ENCODE results near the gene HTR1D. TPM values are rescaled to one million over a fixed set of nuclear protein-coding genes. Genes with fewer than 3 reads are reported as not detected.

Gene HTR1D
- total RNA-seq, 5 donors from 2014 or later (not counting 1 experiment from before 2014, with no cell fraction given) = not detected

GRCh38 chr1:23177031-23177430, 40.3 kb downstream of the HTR1D start:
- H3K27ac Mint-ChIP-seq = no peak overlapping the region
- no peaks in the 10 kb centered on the region for H3K36me3 Mint-ChIP-seq
- Histone ChIP-seq H3K36me3 (ENCODE audit: control insufficient read depth in 2 of 2, extremely low read depth in 1 of 2, insufficient read depth in 1 of 2, low read length in 1 of 2) (no peaks in the 10 kb centered on the region), H3K27me3 (replicated peaks in 1 of 2; ENCODE audit: control insufficient read depth in 2 of 2, extremely low read depth in 1 of 2, insufficient read depth in 2 of 2, low read length in 1 of 2) (peaks cover 0 to 11% of the 10 kb centered on the region in 2 experiments), H3K4me3 (ENCODE audit: control insufficient read depth in 1 of 2, extremely low read depth in 1 of 2, low read length in 1 of 2) (peak overlapping the region; percentile 49 to 58), H3K27ac (ENCODE audit: low read length) (no peak overlapping the region), H3K4me1 (ENCODE audit: control insufficient read depth in 1 of 2, extremely low read depth in 1 of 2, insufficient read depth in 2 of 2, low read length in 2 of 2) (peaks cover 2 to 11% of the 10 kb centered on the region in 2 experiments), H3K9me3 (no peaks in the 10 kb centered on the region)
- ChIA-PET CTCF (interaction anchor here in 1 of 2 donors (1.4 to 2.9 kb wide), 2 partner anchors 17 to 78 kb away, joined by 4 to 17 read pairs; no protein-coding TSS in a partner anchor), POLR2A (interaction anchor here in 1 of 2 donors (0.7 kb wide), 1 partner anchor 52 kb away, joined by 3 read pairs; no protein-coding TSS in a partner anchor)
- 41% methylated on average over 7 of the region's 10 CpGs for WGBS (ENCODE audit: insufficient coverage)
- no peak for ATAC-seq (replicated peaks in 1 of 4)
- H3K4me1 Mint-ChIP-seq = peaks cover 8 to 16% (median 13%) of the 10 kb centered on the region in 3 donors
- H3K27me3 Mint-ChIP-seq = peaks cover 3 to 9% of the 10 kb centered on the region in 2 donors
- peak overlapping the region; percentile 66 to 68 (median 68) for H3K4me3 Mint-ChIP-seq
- H3K9me3 Mint-ChIP-seq = no peaks in the 10 kb centered on the region
- DNase-seq = no peak

GRCh38 chr1:23174426-23175110, 42.7 kb downstream of the HTR1D start:
- Mint-ChIP-seq H3K9me3 (no peaks in the 10 kb centered on the region), H3K36me3 (no peaks in the 10 kb centered on the region), H3K4me1 (peaks cover 14 to 22% (median 18%) of the 10 kb centered on the region in 3 donors), H3K4me3 (no peak overlapping the region), H3K27me3 (peaks cover 3 to 8% of the 10 kb centered on the region in 2 donors), H3K27ac (no peak overlapping the region)
- no CpG with 5 or more reads among the region's 1 CpG for WGBS (ENCODE audit: insufficient coverage)
- no peak for ATAC-seq (replicated peaks in 1 of 4)
- Histone ChIP-seq H3K27me3 (replicated peaks in 1 of 2; ENCODE audit: control insufficient read depth in 2 of 2, extremely low read depth in 1 of 2, insufficient read depth in 2 of 2, low read length in 1 of 2) (peaks cover 0 to 11% of the 10 kb centered on the region in 2 experiments), H3K27ac (ENCODE audit: low read length) (no peak overlapping the region), H3K9me3 (no peaks in the 10 kb centered on the region), H3K4me1 (ENCODE audit: control insufficient read depth in 1 of 2, extremely low read depth in 1 of 2, insufficient read depth in 2 of 2, low read length in 2 of 2) (peaks cover 3 to 13% of the 10 kb centered on the region in 2 experiments), H3K36me3 (ENCODE audit: control insufficient read depth in 2 of 2, extremely low read depth in 1 of 2, insufficient read depth in 1 of 2, low read length in 1 of 2) (no peaks in the 10 kb centered on the region), H3K4me3 (ENCODE audit: control insufficient read depth in 1 of 2, extremely low read depth in 1 of 2, low read length in 1 of 2) (no peak overlapping the region)
- CTCF ChIA-PET = interaction anchor here (1.4 to 3.6 kb wide), 2 partner anchors 9 to 10 kb away, joined by 5 to 19 read pairs; no protein-coding TSS in a partner anchor
- no peak for DNase-seq
- POLR2A ChIA-PET = interaction anchor here (0.6 kb wide), 2 partner anchors 16 to 17 kb away, joined by 3 to 6 read pairs; no protein-coding TSS in a partner anchor

GRCh38 chr1:23171181-23171755, 46.0 kb downstream of the HTR1D start:
- H3K36me3 Mint-ChIP-seq = no peaks in the 10 kb centered on the region
- Histone ChIP-seq H3K36me3 (ENCODE audit: control insufficient read depth in 2 of 2, extremely low read depth in 1 of 2, insufficient read depth in 1 of 2, low read length in 1 of 2) (no peaks in the 10 kb centered on the region), H3K4me3 (ENCODE audit: control insufficient read depth in 1 of 2, extremely low read depth in 1 of 2, low read length in 1 of 2) (no peak overlapping the region), H3K4me1 (ENCODE audit: control insufficient read depth in 1 of 2, extremely low read depth in 1 of 2, insufficient read depth in 2 of 2, low read length in 2 of 2) (peaks cover 6 to 17% of the 10 kb centered on the region in 2 experiments), H3K27ac (ENCODE audit: low read length) (no peak overlapping the region), H3K9me3 (no peaks in the 10 kb centered on the region), H3K27me3 (replicated peaks in 1 of 2; ENCODE audit: control insufficient read depth in 2 of 2, extremely low read depth in 1 of 2, insufficient read depth in 2 of 2, low read length in 1 of 2) (peaks cover 0 to 7% of the 10 kb centered on the region in 2 experiments)
- H3K9me3 Mint-ChIP-seq = no peaks in the 10 kb centered on the region
- CTCF ChIA-PET = no interaction called here
- WGBS (ENCODE audit: insufficient coverage) = 80% methylated on average over 1 of the region's 4 CpGs
- H3K4me1 Mint-ChIP-seq = peaks cover 25 to 32% (median 30%) of the 10 kb centered on the region in 3 donors
- no peak overlapping the region for H3K4me3 Mint-ChIP-seq
- H3K27me3 Mint-ChIP-seq = no peaks in the 10 kb centered on the region
- H3K27ac Mint-ChIP-seq = no peak overlapping the region
- POLR2A ChIA-PET = no interaction called here
- DNase-seq (no peak), ATAC-seq (replicated peaks in 1 of 4) (no peak)

GRCh38 chr1:23169727-23170335, 47.5 kb downstream of the HTR1D start:
- H3K27ac ChIP-seq (ENCODE audit: low read length) = no peak overlapping the region
- no peaks in the 10 kb centered on the region for H3K36me3 Mint-ChIP-seq
- ATAC-seq (replicated peaks in 1 of 4) (no peak), DNase-seq (peak in 7 of 35 experiments; percentile 10 to 35 (median 18))
- peaks cover 35 to 46% (median 39%) of the 10 kb centered on the region in 3 donors for H3K4me1 Mint-ChIP-seq
- H3K4me3 ChIP-seq (ENCODE audit: control insufficient read depth in 1 of 2, extremely low read depth in 1 of 2, low read length in 1 of 2) = no peak overlapping the region
- H3K9me3 Mint-ChIP-seq = no peaks in the 10 kb centered on the region
- peak overlapping the region; percentile 1 to 55 for H3K27ac Mint-ChIP-seq
- peaks cover 0 to 7% of the 10 kb centered on the region in 2 experiments for H3K27me3 ChIP-seq (replicated peaks in 1 of 2; ENCODE audit: control insufficient read depth in 2 of 2, extremely low read depth in 1 of 2, insufficient read depth in 2 of 2, low read length in 1 of 2)
- H3K36me3 ChIP-seq (ENCODE audit: control insufficient read depth in 2 of 2, extremely low read depth in 1 of 2, insufficient read depth in 1 of 2, low read length in 1 of 2) = no peaks in the 10 kb centered on the region
- H3K4me3 Mint-ChIP-seq = peak overlapping the region; percentile 93 to 96 (median 94)
- peaks cover 6 to 20% of the 10 kb centered on the region in 2 experiments for H3K4me1 ChIP-seq (ENCODE audit: control insufficient read depth in 1 of 2, extremely low read depth in 1 of 2, insufficient read depth in 2 of 2, low read length in 2 of 2)
- CTCF ChIA-PET = interaction anchor here in 1 of 2 donors (0.6 to 1.6 kb wide), 7 partner anchors 10 to 1760 kb away, joined by 3 to 7 read pairs (median 3); partner anchors contain the start of gene RUNX3
- no peaks in the 10 kb centered on the region for H3K9me3 ChIP-seq
- POLR2A ChIA-PET = interaction anchor here in 1 of 2 donors (0.6 kb wide), 1 partner anchor 173 kb away, joined by 3 read pairs; no protein-coding TSS in a partner anchor
- 62% methylated on average over 4 of the region's 5 CpGs for WGBS (ENCODE audit: insufficient coverage)
- no peaks in the 10 kb centered on the region for H3K27me3 Mint-ChIP-seq

GRCh38 chr1:23169195-23169575, 48.1 kb downstream of the HTR1D start:
- no peak overlapping the region for H3K27ac ChIP-seq (ENCODE audit: low read length)
- H3K4me3 ChIP-seq (ENCODE audit: control insufficient read depth in 1 of 2, extremely low read depth in 1 of 2, low read length in 1 of 2) = peak overlapping the region; percentile 84 to 93
- Mint-ChIP-seq H3K4me1 (peaks cover 34 to 43% (median 36%) of the 10 kb centered on the region in 3 donors), H3K4me3 (peak overlapping the region; percentile 93 to 96 (median 94)), H3K9me3 (no peaks in the 10 kb centered on the region), H3K36me3 (no peaks in the 10 kb centered on the region), H3K27me3 (no peaks in the 10 kb centered on the region), H3K27ac (peak overlapping the region in 1 of 2 donors; percentile 1)
- no peaks in the 10 kb centered on the region for H3K9me3 ChIP-seq
- 40% methylated on average over 9 of the region's 14 CpGs for WGBS (ENCODE audit: insufficient coverage)
- no peak for DNase-seq
- peaks cover 6 to 20% of the 10 kb centered on the region in 2 experiments for H3K4me1 ChIP-seq (ENCODE audit: control insufficient read depth in 1 of 2, extremely low read depth in 1 of 2, insufficient read depth in 2 of 2, low read length in 2 of 2)
- peaks cover 0 to 7% of the 10 kb centered on the region in 2 experiments for H3K27me3 ChIP-seq (replicated peaks in 1 of 2; ENCODE audit: control insufficient read depth in 2 of 2, extremely low read depth in 1 of 2, insufficient read depth in 2 of 2, low read length in 1 of 2)
- CTCF ChIA-PET = interaction anchor here in 1 of 2 donors (0.6 to 1.6 kb wide), 6 partner anchors 9 to 68 kb away, joined by 3 to 7 read pairs (median 4); no protein-coding TSS in a partner anchor
- no peaks in the 10 kb centered on the region for H3K36me3 ChIP-seq (ENCODE audit: control insufficient read depth in 2 of 2, extremely low read depth in 1 of 2, insufficient read depth in 1 of 2, low read length in 1 of 2)
- POLR2A ChIA-PET = no interaction called here
- ATAC-seq (replicated peaks in 1 of 4) = no peak

Measured in T-cell (primary cell).